Ovary (tissue), 3 donors: ENCODE results near the gene DMXL2.

Experiments
- CTCF ChIP-seq, 3 donors: fragments of 450-650 bp in 2 of 3; fragments of 200-600 bp in 1 of 3; IDR thresholded peaks; one replicate each; pipeline versions ENCODE4 v1.5.1 to v1.8.0; 2016 to 2022; ENCODE audit warnings: antibody characterized with exemption in 3 of 3, mild to moderate bottlenecking in 1 of 3
- EP300 ChIP-seq: sonication (generic); formaldehyde crosslinking; IDR thresholded peaks from one replicate; pipeline ENCODE4 v1.6.1; 2017; ENCODE audit warnings: antibody characterized with exemption
- donor health status: DM: no; HTN: no; CAD: no.

GRCh38 chr15:51624022-51624421 is 1.5 kb upstream of the DMXL2 start:
- TF ChIP-seq CTCF (IDR thresholded peaks at IDR 0.05) (no peak), EP300 (no peak)
